ENCODE results near the gene LRBA. TPM values are rescaled to one million over a fixed set of nuclear protein-coding genes. Genes with fewer than 3 reads are reported as not detected.
"Not testable (repeated sequence)": the region's sequence is repeated elsewhere in the genome, so short reads cannot be mapped to it uniquely, and the experiment has no call there.

Gene LRBA
- total and polyA plus RNA-seq, 2 donors: 11.6 to 92.0 TPM

- H3K36me3 ChIP-seq (ENCODE audit: insufficient read depth): no peaks in the 10 kb centered on the region
- no peak overlapping the region for H3K4me3 ChIP-seq (ENCODE audit: low read depth, low read length)
- 91% methylated on average over 4 of the region's 4 CpGs for WGBS
- H3K4me1 ChIP-seq (ENCODE audit: insufficient read depth): no peaks in the 10 kb centered on the region
- DNase-seq (ENCODE audit: extremely low spot score): no peak
- no peak overlapping the region for H3K27ac ChIP-seq (ENCODE audit: low read depth)
Measured at GRCh38 chr4:150769845-150770244, 245.2 kb downstream of the LRBA start.

DNA sequence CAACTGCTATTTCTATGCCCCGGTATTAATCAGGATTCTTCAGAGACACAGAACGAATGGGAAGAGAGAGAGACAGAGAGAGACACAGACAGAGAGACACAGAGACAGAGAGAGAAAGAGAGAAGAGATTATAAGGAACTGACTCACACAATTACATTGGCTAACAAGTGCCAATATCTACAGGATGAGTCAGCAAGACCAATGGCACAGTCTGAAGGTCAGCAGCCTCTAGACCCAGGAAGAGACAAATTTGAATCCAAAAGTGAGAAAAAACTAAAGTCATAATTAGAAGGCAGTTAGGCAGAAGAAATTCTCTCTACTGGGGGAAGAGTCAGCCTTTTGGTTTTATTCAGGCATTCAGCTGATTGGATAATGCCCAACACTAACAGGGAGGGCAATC lies 245.8 kb downstream of the LRBA start:
- Histone ChIP-seq H3K4me1 (ENCODE audit: insufficient read depth) (no peaks in the 10 kb centered on the region), H3K27ac (ENCODE audit: low read depth) (no peak overlapping the region), H3K36me3 (ENCODE audit: insufficient read depth) (no peaks in the 10 kb centered on the region), H3K4me3 (ENCODE audit: low read depth, low read length) (no peak overlapping the region)
- 96% methylated on average over 2 of the region's 2 CpGs for WGBS
- DNase-seq (ENCODE audit: extremely low spot score): no peak

GRCh38 chr4:150768497-150768896 lies 246.6 kb downstream of the LRBA start:
- Histone ChIP-seq H3K4me1 (ENCODE audit: insufficient read depth) (no peaks in the 10 kb centered on the region), H3K36me3 (ENCODE audit: insufficient read depth) (no peaks in the 10 kb centered on the region), H3K27ac (ENCODE audit: low read depth) (no peak overlapping the region), H3K4me3 (ENCODE audit: low read depth, low read length) (no peak overlapping the region)
- no peak for DNase-seq (ENCODE audit: extremely low spot score)
- 90% methylated on average over 1 of the region's 1 CpG for WGBS

DNA sequence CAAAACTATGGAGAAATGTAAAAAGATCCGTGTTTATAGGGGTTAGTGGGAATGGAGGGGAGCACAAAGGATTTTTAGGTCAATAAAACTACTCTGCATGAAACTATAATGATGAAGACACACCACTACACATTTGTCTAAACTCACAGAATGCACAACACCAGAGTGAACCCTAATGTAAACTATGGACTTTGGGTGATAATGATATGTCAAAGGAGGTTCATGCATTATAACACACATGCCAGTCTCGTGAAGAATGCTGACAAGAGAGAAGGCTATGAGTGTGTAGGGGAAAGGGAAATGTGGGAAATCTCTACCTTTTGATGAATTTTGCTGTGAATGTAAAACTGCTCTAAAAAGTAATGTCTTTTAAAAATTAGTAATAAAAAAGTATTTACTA lies 249.9 kb downstream of the LRBA start:
- Histone ChIP-seq H3K36me3 (ENCODE audit: insufficient read depth) (no peaks in the 10 kb centered on the region), H3K27ac (ENCODE audit: low read depth) (no peak overlapping the region), H3K4me1 (ENCODE audit: insufficient read depth) (no peaks in the 10 kb centered on the region), H3K4me3 (ENCODE audit: low read depth, low read length) (no peak overlapping the region)
- WGBS: 94% methylated on average over 2 of the region's 2 CpGs
- DNase-seq (ENCODE audit: extremely low spot score): no peak

GRCh38 chr4:150751648-150752047 lies 263.4 kb downstream of the LRBA start:
- H3K36me3 ChIP-seq (ENCODE audit: insufficient read depth): no peaks in the 10 kb centered on the region
- no peaks in the 10 kb centered on the region for H3K4me1 ChIP-seq (ENCODE audit: insufficient read depth)
- DNase-seq (ENCODE audit: extremely low spot score): no peak
- H3K4me3 ChIP-seq (ENCODE audit: low read depth, low read length): no peak overlapping the region
- H3K27ac ChIP-seq (ENCODE audit: low read depth): no peak overlapping the region

DNA sequence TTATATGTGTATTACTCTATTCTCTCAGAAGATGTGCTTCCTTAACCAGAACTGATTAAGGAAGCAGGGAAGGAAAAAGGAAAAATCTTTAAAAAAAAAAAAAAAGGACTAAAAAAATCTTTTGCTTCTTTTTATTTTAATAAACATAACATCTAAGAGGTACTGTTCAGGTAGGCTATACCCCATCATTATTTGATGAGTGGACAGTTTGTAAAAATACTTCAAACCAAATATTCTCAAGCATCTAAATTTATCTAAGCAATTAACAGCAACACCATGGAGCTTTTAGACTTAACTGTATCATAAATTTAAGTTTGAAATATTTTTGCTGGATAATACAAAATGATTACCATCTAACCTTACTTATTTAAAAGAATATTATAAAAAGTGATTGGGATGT lies 264.3 kb downstream of the LRBA start:
- no peak overlapping the region for H3K4me3 ChIP-seq (ENCODE audit: low read depth, low read length)
- no peaks in the 10 kb centered on the region for H3K36me3 ChIP-seq (ENCODE audit: insufficient read depth)
- no peak for DNase-seq (ENCODE audit: extremely low spot score)
- no peaks in the 10 kb centered on the region for H3K4me1 ChIP-seq (ENCODE audit: insufficient read depth)
- H3K27ac ChIP-seq (ENCODE audit: low read depth): no peak overlapping the region

- Histone ChIP-seq H3K4me1 (ENCODE audit: insufficient read depth) (no peaks in the 10 kb centered on the region), H3K4me3 (ENCODE audit: low read depth, low read length) (no peak overlapping the region), H3K27ac (ENCODE audit: low read depth) (no peak overlapping the region), H3K36me3 (ENCODE audit: insufficient read depth) (no peaks in the 10 kb centered on the region)
- DNase-seq (ENCODE audit: extremely low spot score): no peak
- 89% methylated on average over 4 of the region's 4 CpGs for WGBS
Measured at GRCh38 chr4:150746156-150746555, 268.9 kb downstream of the LRBA start.

DNA sequence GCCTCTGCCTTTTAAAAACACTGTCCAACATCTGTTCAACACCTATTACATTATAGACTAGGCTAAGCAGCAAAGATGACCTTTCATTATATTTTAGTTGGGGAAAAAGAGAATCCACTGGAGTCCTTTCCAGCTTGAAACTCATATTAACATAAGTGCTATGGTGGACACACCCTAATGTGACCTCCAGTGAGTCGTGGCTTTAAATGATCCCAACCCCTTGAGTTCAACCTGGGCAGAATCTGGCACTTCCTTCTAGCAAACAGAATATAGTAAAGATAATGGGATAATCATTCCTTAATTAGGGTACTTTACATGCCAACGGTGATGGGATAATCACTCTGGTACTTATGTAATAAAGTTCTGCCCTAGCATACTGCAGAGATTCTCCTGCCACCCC lies 270.5 kb downstream of the LRBA start:
- Histone ChIP-seq H3K36me3 (ENCODE audit: insufficient read depth) (no peaks in the 10 kb centered on the region), H3K27ac (ENCODE audit: low read depth) (no peak overlapping the region), H3K4me3 (ENCODE audit: low read depth, low read length) (no peak overlapping the region), H3K4me1 (ENCODE audit: insufficient read depth) (no peaks in the 10 kb centered on the region)
- 78% methylated on average over 2 of the region's 2 CpGs for WGBS
- no peak for DNase-seq (ENCODE audit: extremely low spot score)

DNA sequence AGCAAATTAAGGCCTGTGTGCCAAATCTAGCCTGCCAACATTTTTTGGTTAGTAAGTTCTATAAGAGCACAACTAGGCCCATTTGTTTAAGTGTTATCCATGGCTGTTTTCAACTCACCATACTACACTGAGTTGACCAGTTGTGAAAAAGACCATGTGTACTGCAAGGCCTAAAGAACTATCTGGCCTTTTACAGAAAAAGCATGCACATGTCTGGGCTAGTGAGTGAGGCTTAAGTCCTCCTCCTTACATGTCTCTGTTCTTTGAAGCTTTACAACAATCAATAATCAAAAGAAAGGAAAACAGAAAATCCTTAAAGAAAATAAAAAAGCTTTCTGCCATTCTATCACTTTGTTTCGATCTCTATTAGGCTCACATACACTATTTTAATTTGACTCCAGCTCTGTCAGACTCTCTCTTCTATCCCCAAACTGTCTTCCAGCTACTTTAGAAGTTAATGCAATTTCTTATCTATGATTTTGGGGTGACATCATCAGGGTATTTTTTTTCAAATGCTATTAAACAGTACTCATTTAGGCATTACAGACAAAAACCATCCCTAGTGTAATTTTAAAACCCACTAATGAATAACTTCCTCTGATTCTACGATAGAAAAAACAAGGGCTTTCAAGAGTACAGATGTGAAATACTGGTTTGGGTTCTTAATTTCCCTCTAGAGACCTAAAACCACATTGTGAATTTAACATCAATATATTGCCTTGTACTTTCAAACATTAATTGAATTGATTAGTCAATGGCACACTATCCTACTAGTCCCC lies 271.3 kb downstream of the LRBA start:
- H3K4me1 ChIP-seq (ENCODE audit: insufficient read depth): no peaks in the 10 kb centered on the region
- no peaks in the 10 kb centered on the region for H3K36me3 ChIP-seq (ENCODE audit: insufficient read depth)
- no peak overlapping the region for H3K4me3 ChIP-seq (ENCODE audit: low read depth, low read length)
- H3K27ac ChIP-seq (ENCODE audit: low read depth): no peak overlapping the region
- WGBS: 63% methylated on average over 2 of the region's 2 CpGs
- DNase-seq (ENCODE audit: extremely low spot score): peak; percentile 17

GRCh38 chr4:150742930-150743329 lies 272.2 kb downstream of the LRBA start:
- H3K27ac ChIP-seq (ENCODE audit: low read depth); DNase-seq (ENCODE audit: extremely low spot score); H3K36me3 ChIP-seq (ENCODE audit: insufficient read depth); H3K4me1 ChIP-seq (ENCODE audit: insufficient read depth); H3K4me3 ChIP-seq (ENCODE audit: low read depth, low read length): not testable (repeated sequence)
- WGBS: 88% methylated on average over 6 of the region's 6 CpGs

DNA sequence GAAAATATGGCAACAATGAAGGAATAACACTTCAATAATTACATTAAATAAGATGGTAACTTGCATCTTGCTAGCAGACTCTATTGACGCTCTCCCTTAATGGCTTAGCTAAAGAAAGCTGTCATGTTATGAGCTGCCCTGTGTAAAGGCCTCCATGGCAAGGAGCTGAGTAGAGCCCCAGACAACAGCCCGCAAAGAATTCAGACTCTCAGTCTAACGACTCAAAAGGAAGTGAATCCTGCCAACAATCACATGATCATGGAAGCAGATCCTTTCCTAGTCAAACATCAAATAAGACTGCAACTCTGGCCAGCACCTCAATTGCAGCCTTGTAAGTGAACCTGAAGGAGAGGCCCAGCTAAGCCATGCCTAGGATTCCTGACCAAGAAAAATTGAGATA lies 275.5 kb downstream of the LRBA start:
- no peaks in the 10 kb centered on the region for H3K36me3 ChIP-seq (ENCODE audit: insufficient read depth)
- WGBS: 87% methylated on average over 3 of the region's 3 CpGs
- no peak overlapping the region for H3K27ac ChIP-seq (ENCODE audit: low read depth)
- H3K4me3 ChIP-seq (ENCODE audit: low read depth, low read length): no peak overlapping the region
- DNase-seq (ENCODE audit: extremely low spot score): no peak
- no peaks in the 10 kb centered on the region for H3K4me1 ChIP-seq (ENCODE audit: insufficient read depth)

- WGBS: 85% methylated on average over 4 of the region's 4 CpGs
- Histone ChIP-seq H3K27ac (ENCODE audit: low read depth) (no peak overlapping the region), H3K4me3 (ENCODE audit: low read depth, low read length) (no peak overlapping the region), H3K4me1 (ENCODE audit: insufficient read depth) (no peaks in the 10 kb centered on the region), H3K36me3 (ENCODE audit: insufficient read depth) (no peaks in the 10 kb centered on the region)
- no peak for DNase-seq (ENCODE audit: extremely low spot score)
Measured at GRCh38 chr4:150725957-150726523, 289.0 kb downstream of the LRBA start.

DNA sequence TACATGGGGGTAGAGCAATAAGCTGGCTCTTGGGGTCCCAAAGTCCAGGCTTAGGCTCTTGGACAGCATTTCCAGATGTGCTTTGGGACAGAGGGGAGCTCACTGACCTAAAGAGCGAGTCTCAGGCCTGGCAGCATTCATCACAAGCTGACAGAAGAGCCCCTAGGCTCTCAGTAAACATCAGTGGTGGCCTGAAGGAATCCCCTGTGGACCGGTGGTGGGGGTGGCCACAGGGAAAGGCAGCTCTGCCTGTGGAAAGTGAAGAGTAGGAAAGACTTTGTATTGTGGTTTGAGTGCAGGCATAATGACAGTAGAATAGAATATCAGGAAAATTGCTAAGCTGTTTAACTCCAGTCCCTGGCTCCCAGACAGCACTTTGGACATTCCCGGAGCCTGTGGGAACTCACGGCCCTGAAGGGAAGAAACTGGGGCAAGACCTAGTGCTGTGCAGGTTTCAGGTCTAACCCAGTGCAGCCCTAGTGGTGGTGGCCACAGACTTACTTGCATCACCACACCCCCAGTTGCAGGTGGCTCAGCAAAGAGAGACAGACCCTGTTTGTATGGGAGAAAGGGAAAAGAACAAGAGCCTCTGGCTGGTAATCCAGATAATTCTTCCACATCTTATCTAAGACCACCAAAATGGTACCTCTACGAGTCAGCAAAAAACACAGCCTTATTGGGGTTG lies 291.2 kb downstream of the LRBA start:
- WGBS: 93% methylated on average over 5 of the region's 5 CpGs
- no peak for DNase-seq (ENCODE audit: extremely low spot score)
- Histone ChIP-seq H3K27ac (ENCODE audit: low read depth) (no peak overlapping the region), H3K36me3 (ENCODE audit: insufficient read depth) (no peaks in the 10 kb centered on the region), H3K4me3 (ENCODE audit: low read depth, low read length) (no peak overlapping the region), H3K4me1 (ENCODE audit: insufficient read depth) (no peaks in the 10 kb centered on the region)

GRCh38 chr4:150722908-150723362 lies 292.1 kb downstream of the LRBA start:
- no peaks in the 10 kb centered on the region for H3K36me3 ChIP-seq (ENCODE audit: insufficient read depth)
- no peak overlapping the region for H3K4me3 ChIP-seq (ENCODE audit: low read depth, low read length)
- no peak overlapping the region for H3K27ac ChIP-seq (ENCODE audit: low read depth)
- no peak for DNase-seq (ENCODE audit: extremely low spot score)
- H3K4me1 ChIP-seq (ENCODE audit: insufficient read depth): no peaks in the 10 kb centered on the region
- 48% methylated on average over 6 of the region's 6 CpGs for WGBS

Data from urinary bladder (tissue), 4 donors.